DMS114 treated with DMSO at 0.1 percent for 48 hours (cell line): Measurements from ENCODE around the gene GOLGA1.
"Not testable (repeated sequence)": the region's sequence is repeated elsewhere in the genome, so short reads cannot be mapped to it uniquely, and the experiment has no call there.

ENCODE experiments used
- DNase-seq: peaks from one replicate; lab custom pipeline; 2025; ENCODE audit not compliant: unreplicated experiment; lab: John Stamatoyannopoulos, UW

Gene GOLGA1

GRCh38 chr9:124861342-124862229 is 79.3 kb downstream of the GOLGA1 start, which contains the start of the genes ARPC5L and RPL35:
Gene ARPC5L (plus strand): TSS chr9:124862130. CDS start chr9:124869291, 7,161 bp downstream.
Gene RPL35 (minus strand): TSS chr9:124861957. CDS start chr9:124861912, 45 bp downstream.
- peak; percentile 80 for DNase-seq

GRCh38 chr9:124860582-124861341 is 80.1 kb downstream of the GOLGA1 start:
- DNase-seq: no peak

GRCh38 chr9:124859803-124860581 is 80.9 kb downstream of the GOLGA1 start:
- no peak for DNase-seq

DNA sequence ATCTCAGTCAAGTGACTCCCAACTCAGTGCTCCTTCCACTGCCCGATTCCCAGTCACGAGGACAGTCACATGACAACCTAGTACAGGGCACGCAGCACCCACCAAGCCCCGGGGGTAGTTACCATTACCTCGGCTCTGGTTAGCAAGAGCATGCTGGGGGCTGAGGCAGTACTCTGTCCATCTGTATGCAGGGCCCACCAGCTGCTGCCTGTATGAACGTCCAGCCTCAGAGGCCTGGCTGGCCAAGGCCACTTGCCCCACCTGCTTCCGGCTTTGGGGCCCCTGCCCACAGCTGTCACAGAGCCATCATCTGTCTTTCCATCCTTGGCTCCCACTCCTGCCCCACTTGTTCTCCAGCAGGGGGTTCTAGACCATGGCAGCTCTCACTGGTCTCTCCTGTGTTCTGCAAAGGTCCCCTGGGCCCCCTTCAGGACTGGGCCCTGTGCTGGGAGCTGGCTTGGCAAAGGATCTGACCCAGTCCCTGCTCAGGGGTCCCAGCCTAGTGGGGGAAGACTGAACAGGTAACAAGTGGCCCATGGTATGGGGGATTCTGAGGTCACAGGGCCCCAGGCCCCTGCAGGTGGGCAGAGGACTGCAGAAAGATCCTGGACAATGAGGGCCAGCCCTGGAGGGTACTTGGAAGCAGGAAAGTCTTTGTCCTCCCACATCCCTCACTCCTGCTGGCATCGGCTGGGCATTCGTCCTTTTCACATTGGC is 82.4 kb downstream of the GOLGA1 start:
- peak; percentile 4 for DNase-seq

DNA sequence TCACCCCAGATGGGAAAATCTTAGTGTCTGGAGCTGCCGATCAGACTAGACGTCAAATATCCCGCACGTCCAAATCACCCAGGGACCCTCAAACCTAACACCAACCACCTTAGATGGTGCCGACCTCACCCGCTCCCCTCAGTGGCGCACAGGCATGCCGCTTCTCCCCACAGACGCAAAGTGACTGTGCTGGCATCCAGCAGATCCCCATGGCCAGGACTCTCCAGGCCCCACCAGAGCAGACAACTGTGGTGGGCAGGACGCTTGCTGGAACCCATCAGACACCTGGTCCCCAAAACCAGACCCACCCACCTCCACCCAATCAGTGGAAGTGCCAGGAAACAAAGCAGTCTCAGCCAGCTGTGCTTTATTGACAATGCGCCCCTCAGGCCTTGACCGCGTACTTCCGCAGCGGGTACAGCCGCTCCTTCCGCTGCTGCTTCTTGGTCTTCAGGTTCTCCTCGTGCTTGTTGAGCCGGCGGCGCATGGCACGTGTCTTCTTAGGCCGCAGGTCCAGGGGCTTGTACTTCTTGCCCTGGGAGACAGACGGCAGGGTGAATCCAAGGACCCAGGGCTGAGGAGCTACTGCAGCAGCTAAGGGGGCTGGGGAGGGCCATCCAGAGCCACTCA is 83.2 kb downstream of the GOLGA1 start:
- DNase-seq: no peak

DNA sequence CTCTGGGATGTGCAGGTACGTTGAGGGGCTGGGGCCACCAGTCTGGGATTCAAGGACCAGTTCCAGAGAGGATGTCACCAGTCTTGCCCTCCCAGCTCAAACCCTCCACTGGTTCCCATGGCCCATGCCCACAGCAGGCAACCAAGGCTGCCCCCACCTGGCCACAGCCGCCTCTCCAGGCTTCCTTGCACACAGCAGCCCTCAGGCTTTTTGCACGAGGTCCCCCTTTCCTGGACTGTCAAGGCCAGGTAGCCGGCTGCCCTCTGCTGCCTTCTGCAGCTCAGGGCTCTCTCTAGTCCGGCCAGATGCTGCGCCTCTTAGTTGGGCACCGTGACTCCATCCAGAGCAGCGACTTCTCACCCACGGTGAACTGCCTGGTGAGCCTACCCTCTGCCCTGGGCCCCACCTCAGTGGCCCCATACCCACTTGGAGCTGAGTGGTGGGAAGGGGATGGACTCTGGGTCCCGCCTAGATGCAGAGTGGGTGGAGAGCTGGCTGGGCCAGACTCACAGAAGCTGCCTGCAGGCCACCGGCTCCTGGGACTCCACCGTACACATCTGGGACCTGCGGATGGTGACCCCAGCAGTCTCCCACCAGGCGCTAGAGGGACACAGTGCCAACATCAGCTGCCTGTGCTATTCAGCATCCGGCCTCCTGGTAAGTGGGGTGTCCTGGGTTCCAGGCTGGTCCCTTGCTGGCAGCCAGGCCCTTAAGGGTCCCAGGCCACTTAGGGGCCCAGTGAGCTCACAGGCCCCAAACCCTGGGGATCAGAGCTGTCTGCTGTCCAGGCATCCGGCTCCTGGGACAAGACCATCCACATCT is 84.7 kb downstream of the GOLGA1 start:
- DNase-seq: peak; percentile 2

DNA sequence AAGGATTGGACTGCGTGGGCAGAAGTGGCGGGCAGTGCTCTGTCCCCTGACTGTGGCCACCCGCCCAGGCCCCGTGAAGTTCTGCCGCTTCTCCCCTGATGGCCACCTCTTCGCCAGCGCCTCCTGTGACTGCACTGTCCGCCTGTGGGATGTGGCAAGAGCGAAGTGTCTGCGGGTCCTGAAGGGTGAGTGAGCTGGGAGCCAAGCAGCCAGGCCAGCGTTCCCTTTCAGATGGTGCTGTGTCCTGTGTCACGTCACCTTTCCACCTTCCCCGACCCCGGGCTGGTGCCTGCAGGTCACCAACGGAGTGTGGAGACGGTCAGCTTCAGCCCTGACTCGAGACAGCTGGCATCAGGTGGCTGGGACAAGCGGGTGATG is 85.3 kb downstream of the GOLGA1 start:
- no peak for DNase-seq

DNA sequence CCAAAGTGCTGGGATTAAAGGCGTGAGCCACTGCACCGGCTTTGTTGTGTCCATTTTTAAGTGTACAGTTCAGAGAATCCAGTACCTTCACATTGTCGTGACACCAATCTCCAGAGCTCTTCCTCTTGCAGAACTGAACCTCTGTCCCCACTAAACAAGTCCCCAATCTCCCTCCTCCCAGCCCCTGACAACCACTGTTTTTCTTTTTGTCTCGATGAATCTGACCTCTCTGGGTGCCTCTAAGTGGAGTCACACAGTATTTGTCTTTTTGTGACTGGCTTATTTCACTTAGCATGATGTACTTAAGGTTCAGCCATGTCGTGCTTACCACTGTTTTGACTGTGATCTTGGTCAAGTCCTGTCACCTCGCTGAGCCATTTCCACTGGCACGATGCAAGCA is 86.1 kb downstream of the GOLGA1 start:
- no peak for DNase-seq

DNA sequence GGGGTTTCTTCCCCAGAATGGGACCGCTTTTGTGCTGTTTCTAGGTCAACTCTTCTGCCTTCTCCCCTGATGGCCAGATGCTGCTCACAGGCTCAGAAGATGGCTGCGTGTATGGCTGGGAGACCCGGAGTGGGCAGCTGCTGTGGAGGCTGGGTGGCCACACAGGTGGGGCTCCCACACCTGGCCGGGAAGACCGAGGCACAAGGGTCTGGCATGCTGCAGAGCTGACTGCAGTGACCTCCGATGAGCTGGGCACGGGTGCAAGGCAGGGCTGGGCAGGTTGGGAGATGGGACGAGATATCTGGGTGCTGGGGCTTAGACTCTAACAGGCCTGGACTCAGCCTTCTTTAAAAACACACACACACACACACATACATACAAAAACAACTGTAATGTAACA is 86.7 kb downstream of the GOLGA1 start:
- DNase-seq: no peak

GRCh38 chr9:124853605-124854143 is 87.2 kb downstream of the GOLGA1 start:
- no peak for DNase-seq

GRCh38 chr9:124852829-124853531 is 87.9 kb downstream of the GOLGA1 start, which contains the start of gene WDR38:
Gene WDR38 (plus strand): TSS chr9:124853460. CDS start chr9:124853532, 72 bp downstream.
- peak; percentile 50 for DNase-seq

GRCh38 chr9:124852121-124852828 is 88.6 kb downstream of the GOLGA1 start:
- DNase-seq: no peak

GRCh38 chr9:124849801-124850200 is 91.1 kb downstream of the GOLGA1 start:
- no peak for DNase-seq

DNA sequence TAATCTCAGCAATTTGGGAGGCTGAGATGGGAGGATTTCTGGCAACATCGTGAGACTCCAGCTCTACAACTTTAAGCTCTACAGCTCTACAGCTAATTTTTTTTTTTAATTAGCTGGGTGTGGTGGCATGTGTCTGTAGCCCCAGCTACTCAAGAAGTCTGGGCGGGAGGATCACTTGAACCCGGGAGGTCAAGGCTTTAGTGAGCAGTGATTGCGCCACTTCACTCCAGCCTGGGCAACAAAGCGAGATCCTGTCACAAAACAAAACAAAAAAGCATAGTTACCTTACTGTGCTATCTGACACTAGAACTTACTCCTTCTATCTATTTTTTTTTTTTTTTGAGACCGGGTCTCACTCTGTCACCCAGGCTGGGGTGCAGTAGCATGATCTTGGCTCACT is 93.9 kb downstream of the GOLGA1 start:
- no peak for DNase-seq

GRCh38 chr9:124846467-124846866 is 94.4 kb downstream of the GOLGA1 start:
- not testable (repeated sequence) for DNase-seq

- no peak for DNase-seq
Observed at GRCh38 chr9:124844291-124844690, 96.6 kb downstream of the GOLGA1 start.

DNA sequence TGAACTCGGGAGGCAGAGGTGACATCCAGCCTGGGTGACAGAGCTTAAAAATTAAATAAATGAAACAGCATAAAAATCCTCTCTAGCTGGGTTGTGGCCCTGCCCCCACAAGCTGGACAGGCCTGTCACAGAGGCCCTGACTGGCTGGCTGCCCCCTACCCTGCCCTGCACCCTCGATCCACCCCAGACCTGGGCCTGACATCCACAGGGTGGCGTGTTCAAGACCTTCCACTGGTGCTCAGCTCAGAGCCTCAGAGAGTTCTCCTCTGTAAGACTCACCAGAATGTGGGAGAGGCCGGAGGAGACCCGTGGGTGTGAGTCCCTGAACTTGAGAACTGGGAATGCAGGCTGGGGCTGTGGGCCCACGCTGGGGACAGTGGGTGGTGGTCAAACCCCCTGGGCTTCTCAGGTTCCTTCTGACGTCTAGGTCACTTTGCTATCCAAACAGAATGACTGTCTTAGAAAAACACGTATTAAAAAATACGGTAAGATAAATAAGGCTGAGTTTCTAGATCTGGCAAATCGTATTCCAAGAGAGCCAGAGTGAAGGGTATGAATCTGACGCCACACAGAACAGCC is 97.3 kb downstream of the GOLGA1 start:
- no peak for DNase-seq
